ENCODE data around the gene TTC34. TPM values are rescaled to one million over a fixed set of nuclear protein-coding genes. Genes with fewer than 3 reads are reported as not detected.

Gene TTC34
- total RNA-seq: not detected

GRCh38 chr1:2801535-2802291 lies at the start of gene TTC34:
Gene TTC34 (minus strand): TSS chr1:2801693. CDS start chr1:2800827, 866 bp downstream.
- Histone ChIP-seq H3K27me3 (peaks cover 8 to 16% (median 13%) of the 10 kb centered on the region in 3 donors), H3K36me3 (no peaks in the 10 kb centered on the region), H3K27ac (no peak within 1 kb of the TSS), H3K4me1 (no peaks in the 10 kb centered on the region), H3K4me3 (no peak within 1 kb of the TSS), H3K9me3 (no peaks in the 10 kb centered on the region)
- no peak for DNase-seq
- in situ Hi-C loops (cut with MboI; ENCODE audit: low sequenced_read_pairs in 4 of 4): no loop called here
- intact Hi-C loops (cut with DNase I; ENCODE audit: low total_unique reads): no loop called here
- TF ChIP-seq CTCF (IDR thresholded peaks at IDR 0.05 in 4 of 5, conservative IDR thresholded peaks at IDR 0.05 in 1 of 5) (no peak), POLR2A (IDR thresholded peaks at IDR 0.05) (no peak)
- ATAC-seq: no peak

- ATAC-seq (no peak), DNase-seq (no peak)
- H3K9me3 ChIP-seq: no peaks in the 10 kb centered on the region
- H3K27me3 ChIP-seq: peaks cover 5 to 30% (median 9%) of the 10 kb centered on the region in 3 donors
- intact Hi-C loops (cut with DNase I; ENCODE audit: low total_unique reads) (no loop called here), in situ Hi-C loops (cut with MboI; ENCODE audit: low sequenced_read_pairs in 4 of 4) (no loop called here)
- H3K4me1 ChIP-seq: no peaks in the 10 kb centered on the region
- H3K4me3 ChIP-seq: no peak overlapping the region
- no peak for TF ChIP-seq POLR2A (IDR thresholded peaks at IDR 0.05)
- no peak for TF ChIP-seq CTCF (IDR thresholded peaks at IDR 0.05 in 4 of 5, conservative IDR thresholded peaks at IDR 0.05 in 1 of 5)
- H3K36me3 ChIP-seq: no peaks in the 10 kb centered on the region
- H3K27ac ChIP-seq: no peak overlapping the region
Measured at GRCh38 chr1:2850502-2850901, 49.0 kb upstream of the TTC34 start.

- Histone ChIP-seq H3K27ac (no peak overlapping the region), H3K4me3 (no peak overlapping the region), H3K9me3 (no peaks in the 10 kb centered on the region), H3K27me3 (peaks cover 0 to 15% (median 2%) of the 10 kb centered on the region in 3 donors), H3K36me3 (no peaks in the 10 kb centered on the region), H3K4me1 (no peaks in the 10 kb centered on the region)
- DNase-seq (no peak), ATAC-seq (no peak)
- TF ChIP-seq POLR2A (IDR thresholded peaks at IDR 0.05) (no peak), CTCF (IDR thresholded peaks at IDR 0.05 in 4 of 5, conservative IDR thresholded peaks at IDR 0.05 in 1 of 5) (no peak)
- in situ Hi-C loops (cut with MboI; ENCODE audit: low sequenced_read_pairs in 4 of 4): no loop called here
- intact Hi-C loops (cut with DNase I; ENCODE audit: low total_unique reads): no loop called here
Measured at GRCh38 chr1:2848006-2848670, 46.6 kb upstream of the TTC34 start.

GRCh38 chr1:2847086-2847985 lies 45.8 kb upstream of the TTC34 start:
- Histone ChIP-seq H3K4me3 (no peak overlapping the region), H3K4me1 (no peaks in the 10 kb centered on the region), H3K27ac (no peak overlapping the region), H3K27me3 (peaks cover 0 to 15% (median 2%) of the 10 kb centered on the region in 3 donors), H3K9me3 (no peaks in the 10 kb centered on the region), H3K36me3 (no peaks in the 10 kb centered on the region)
- DNase-seq (no peak), ATAC-seq (no peak)
- TF ChIP-seq CTCF (IDR thresholded peaks at IDR 0.05 in 4 of 5, conservative IDR thresholded peaks at IDR 0.05 in 1 of 5) (no peak), POLR2A (IDR thresholded peaks at IDR 0.05) (no peak)
- in situ Hi-C loops (cut with MboI; ENCODE audit: low sequenced_read_pairs in 4 of 4) (no loop called here), intact Hi-C loops (cut with DNase I; ENCODE audit: low total_unique reads) (no loop called here)
